Stimulated activated CD8-positive, alpha-beta memory T cell treated with anti-CD3 and anti-CD28 coated beads, Interleukin-15, amount 100 ng/mL, for 48 hours (primary cell): ENCODE results near the gene BEND7.
"Not testable (repeated sequence)": the region's sequence is repeated elsewhere in the genome, so short reads cannot be mapped to it uniquely, and the experiment has no call there.

Experiments used
- DNase-seq, 2 donors: peaks; one replicate each; pipeline ENCODE4 v3.0.0-alpha.2; 2020; ENCODE audit warnings: low read depth in 2 of 2

BEND7 gene

GRCh38 chr10:13483073-13483472, 45.7 kb downstream of the BEND7 start:
- no peak for DNase-seq

- no peak for DNase-seq
Measured at GRCh38 chr10:13481690-13482089, 47.1 kb downstream of the BEND7 start.

- DNase-seq, result no peak
Measured at GRCh38 chr10:13475124-13475523, 53.7 kb downstream of the BEND7 start.

- no peak for DNase-seq
Measured at GRCh38 chr10:13473986-13474385, 54.8 kb downstream of the BEND7 start.

GRCh38 chr10:13472359-13472758, 56.5 kb downstream of the BEND7 start:
- no peak for DNase-seq

GRCh38 chr10:13470270-13470669, 58.5 kb downstream of the BEND7 start:
- no peak for DNase-seq

- no peak for DNase-seq
Measured at GRCh38 chr10:13462551-13462950, 66.3 kb downstream of the BEND7 start.

GRCh38 chr10:13458687-13459012, 70.2 kb downstream of the BEND7 start:
- DNase-seq, result no peak

GRCh38 chr10:13457958-13458686, 70.7 kb downstream of the BEND7 start:
- no peak for DNase-seq

- no peak for DNase-seq
Measured at GRCh38 chr10:13453896-13454295, 74.9 kb downstream of the BEND7 start.

GRCh38 chr10:13450069-13450468, 78.7 kb downstream of the BEND7 start:
- DNase-seq, result no peak

- DNase-seq, result no peak
Measured at GRCh38 chr10:13449296-13449695, 79.5 kb downstream of the BEND7 start.

GRCh38 chr10:13448216-13448615, 80.6 kb downstream of the BEND7 start:
- no peak for DNase-seq

- no peak for DNase-seq
Measured at GRCh38 chr10:13445656-13446400, 83.0 kb downstream of the BEND7 start.

GRCh38 chr10:13441476-13441875, 87.3 kb downstream of the BEND7 start:
- no peak for DNase-seq

GRCh38 chr10:13440185-13441061, 88.4 kb downstream of the BEND7 start:
- DNase-seq, result peak; percentile 28 to 40

GRCh38 chr10:13439313-13440184, 89.3 kb downstream of the BEND7 start:
- DNase-seq, result no peak

GRCh38 chr10:13437026-13437555, 91.7 kb downstream of the BEND7 start:
- no peak for DNase-seq

- not testable (repeated sequence) for DNase-seq
Measured at GRCh38 chr10:13427943-13428342, 100.9 kb downstream of the BEND7 start.

GRCh38 chr10:13425397-13425796, 103.4 kb downstream of the BEND7 start:
- no peak for DNase-seq

GRCh38 chr10:13422800-13423199, 106.0 kb downstream of the BEND7 start:
- DNase-seq, result no peak
